Keratinocyte (primary cell): ENCODE results near the gene HOXD4. TPM values are rescaled to one million over a fixed set of nuclear protein-coding genes. Genes with fewer than 3 reads are reported as not detected.

Source experiments
- DNase-seq: peaks from one replicate; pipeline ENCODE4 v3.0.0-alpha.2; 2011; ENCODE audit warnings: low read depth, missing footprints, low spot score
- FAIRE-seq: peaks from 2 replicates; lab custom pipeline; 2011; peaks lifted over from hg19 to GRCh38; lab: Jason Lieb, UNC
- H2AFZ ChIP-seq: 2 replicates; pipeline ENCODE4 v1.6.0; 2012; ENCODE audit warnings: low read length, control low read depth, inconsistent platforms; ENCODE audit not compliant: control insufficient read depth
- H3K27ac ChIP-seq: 2 replicates; pipeline ENCODE4 v1.5.1; 2011; ENCODE audit warnings: low read length; ENCODE audit not compliant: control insufficient read depth, insufficient read depth
- H3K27me3 ChIP-seq: 3 replicates; pipeline ENCODE4 v1.6.0; 2011; ENCODE audit warnings: low read length; ENCODE audit not compliant: control insufficient read depth, insufficient read depth; ENCODE audit errors: extremely low read depth
- H3K36me3 ChIP-seq, 2 experiments: 2 replicates in 1 of 2; 3 replicates in 1 of 2; pipeline ENCODE4 v1.5.1; 2011; ENCODE audit warnings: low read length in 2 of 2, mild to moderate bottlenecking in 1 of 2; ENCODE audit not compliant: control insufficient read depth in 2 of 2, insufficient read depth in 2 of 2; ENCODE audit errors: extremely low read depth in 1 of 2
- H3K4me1 ChIP-seq: 3 replicates; pipeline ENCODE4 v1.5.1; 2011; ENCODE audit warnings: low read length; ENCODE audit not compliant: control insufficient read depth, insufficient read depth; ENCODE audit errors: extremely low read depth
- H3K4me2 ChIP-seq: 3 replicates; pipeline ENCODE4 v1.6.0; 2011; ENCODE audit warnings: low read depth, low read length; ENCODE audit not compliant: control insufficient read depth, insufficient read depth; ENCODE audit errors: extremely low read depth
- H3K4me3 ChIP-seq, 3 experiments: fragments of 200-600 bp in 1 of 3; sonication (generic) in 1 of 3; 2 replicates in 2 of 3; 3 replicates in 1 of 3; pipeline ENCODE4 v1.5.1; 2011 to 2016; ENCODE audit warnings: low read length in 3 of 3, mild to moderate bottlenecking in 3 of 3, control low read depth in 2 of 3, inconsistent platforms in 1 of 3, low read depth in 1 of 3, mixed read lengths in 1 of 3, mixed run types in 1 of 3, moderate library complexity in 1 of 3; ENCODE audit not compliant: control insufficient read depth in 2 of 3, insufficient read depth in 2 of 3; ENCODE audit errors: extremely low read depth in 1 of 3
- H3K79me2 ChIP-seq: 2 replicates; pipeline ENCODE4 v1.6.0; 2012; ENCODE audit warnings: low read length; ENCODE audit not compliant: control insufficient read depth, insufficient read depth
- H3K9ac ChIP-seq: 3 replicates; pipeline ENCODE4 v1.6.0; 2011; ENCODE audit warnings: low read length; ENCODE audit not compliant: control insufficient read depth, insufficient read depth; ENCODE audit errors: extremely low read depth
- H3K9me1 ChIP-seq: 3 replicates; pipeline ENCODE4 v1.6.0; 2011; ENCODE audit warnings: low read length; ENCODE audit not compliant: control insufficient read depth, insufficient read depth; ENCODE audit errors: extremely low read depth
- H3K9me3 ChIP-seq: 2 replicates; pipeline ENCODE4 v1.5.1; 2012; ENCODE audit warnings: low read depth, low read length; ENCODE audit not compliant: control insufficient read depth
- H4K20me1 ChIP-seq: 3 replicates; pipeline ENCODE4 v1.6.0; 2011; ENCODE audit warnings: low read length; ENCODE audit not compliant: control insufficient read depth, insufficient read depth; ENCODE audit errors: extremely low read depth
- CTCF ChIP-seq, 3 experiments: IDR thresholded peaks in 1 of 3; conservative IDR thresholded peaks in 1 of 3; optimal IDR thresholded peaks in 1 of 3; 2 replicates in 2 of 3; 3 replicates in 1 of 3; pipeline versions ENCODE3 to v1.5.1; 2011; ENCODE audit warnings: low read length in 3 of 3, mild to moderate bottlenecking in 3 of 3, moderate library complexity in 2 of 3, control low read depth in 1 of 3, inconsistent platforms in 1 of 3; ENCODE audit not compliant: insufficient read depth in 2 of 3; ENCODE audit errors: extremely low read depth in 1 of 3
- EZH2 ChIP-seq: IDR thresholded peaks from one replicate; pipeline ENCODE4 v1.6.1; 2012; ENCODE audit warnings: inconsistent platforms, mild to moderate bottlenecking, low read length, moderate library complexity
- dilution Hi-C: fragments of 300-500 bp; cut with MboI; formaldehyde crosslinking; loops from one replicate; pipeline ENCODE4 v1.7.0; 2020; ENCODE audit warnings: low sequenced_read_pairs; ENCODE audit not compliant: extremely low pct_ligation_motif_present
- polyA plus RNA-seq, 5 experiments: library from polyadenylated mRNA; depleted of rRNA in 3 of 5; stranded (reverse) in 3 of 5; stranded (forward) in 1 of 5; unstranded in 1 of 5; fragments of >200 nt; gene quantifications; 1 replicate in 1 of 5; 2 replicates in 3 of 5; 3 replicates in 1 of 5; pipeline versions ENCODE4 v1.2.1 to v1.2.3, GENCODE V29; 2011 to 2012; ENCODE audit warnings: missing spikeins in 2 of 5, low read depth in 1 of 5, low replicate concordance in 1 of 5

The HOXD4 gene
- polyA plus RNA-seq, 1 donor (not counting 4 experiments of a cell fraction or from before 2014, with no cell fraction given) = not detected

GRCh38 chr2:176178757-176179295 lies 27.5 kb downstream of the HOXD4 start:
- Histone ChIP-seq H3K9ac (no peak overlapping the region), H3K27me3 (peaks cover 63% of the 10 kb centered on the region), H3K36me3 (no peaks in the 10 kb centered on the region), H3K27ac (no peak overlapping the region), H4K20me1 (peaks cover 2% of the 10 kb centered on the region), H3K4me2 (peak overlapping the region; percentile 54), H3K4me3 (peak overlapping the region in 2 of 3 experiments; percentile 28 to 54), H2AFZ (no peak overlapping the region), H3K9me3 (no peaks in the 10 kb centered on the region), H3K79me2 (no peaks in the 10 kb centered on the region), H3K4me1 (peaks cover 4% of the 10 kb centered on the region), H3K9me1 (no peaks in the 10 kb centered on the region)
- DNase-seq = no peak
- dilution Hi-C loops = no loop called here
- FAIRE-seq = no peak
- no peak for TF ChIP-seq CTCF (optimal IDR thresholded peaks at IDR 0.05 in 1 of 3, IDR thresholded peaks at IDR 0.05 in 1 of 3, conservative IDR thresholded peaks at IDR 0.05 in 1 of 3; ENCODE audit: extremely low read depth in 1 of 3, insufficient read depth in 2 of 3, low read length in 3 of 3)
- TF ChIP-seq EZH2 = no peak

- Histone ChIP-seq H3K9me3 (no peaks in the 10 kb centered on the region), H3K79me2 (no peaks in the 10 kb centered on the region), H3K27me3 (peaks cover 53% of the 10 kb centered on the region), H3K9ac (no peak overlapping the region), H3K4me1 (peaks cover 4% of the 10 kb centered on the region), H3K4me3 (no peak overlapping the region), H3K9me1 (no peaks in the 10 kb centered on the region), H4K20me1 (peaks cover under 1% of the 10 kb centered on the region), H3K36me3 (no peaks in the 10 kb centered on the region), H3K27ac (no peak overlapping the region), H3K4me2 (no peak overlapping the region), H2AFZ (no peak overlapping the region)
- DNase-seq (no peak), FAIRE-seq (no peak)
- dilution Hi-C loops = no loop called here
- TF ChIP-seq EZH2 (no peak), CTCF (optimal IDR thresholded peaks at IDR 0.05 in 1 of 3, IDR thresholded peaks at IDR 0.05 in 1 of 3, conservative IDR thresholded peaks at IDR 0.05 in 1 of 3; ENCODE audit: extremely low read depth in 1 of 3, insufficient read depth in 2 of 3, low read length in 3 of 3) (no peak)
Observed at GRCh38 chr2:176181551-176181950, 30.2 kb downstream of the HOXD4 start.
